HepG2 (cell line): Measurements from ENCODE around the gene DNAJC21. TPM values are rescaled to one million over a fixed set of nuclear protein-coding genes. Genes with fewer than 3 reads are reported as not detected.

Experiments
- ATAC-seq: fragments of 200-7000 bp; cut with Tn5 transposase; 3 replicates; pipeline ENCODE4 v1.9.1; 2020; ENCODE audit warnings: mild to moderate bottlenecking, moderate library complexity
- BruUV-seq: library from RNA; stranded (reverse); fragments of 400-500 nt; replicated peaks from 2 replicates; lab custom pipeline; 2021; lab: Mats Ljungman, UMichigan
- CTCF ChIA-PET: fragments of 300-600 bp; formaldehyde crosslinking; extraction: SDS; loops from one replicate; lab custom pipeline; 2021; ENCODE audit warnings: low total read pairs, inconsistent platforms, low intra/inter-chr PET ratio; lab: Yijun Ruan, JAX
- POLR2A ChIA-PET: fragments of 350-600 bp; sonication (Branson Sonifier 250); formaldehyde crosslinking; loops from one replicate; lab custom pipeline; 2020; ENCODE audit warnings: antibody characterized with exemption, inconsistent platforms; lab: Yijun Ruan, JAX
- DNase-seq: peaks from one replicate; pipeline ENCODE4 v3.0.0-alpha.2; 2015; ENCODE audit warnings: low spot score
- FAIRE-seq: peaks from 3 replicates; lab custom pipeline; 2011; peaks lifted over from hg19 to GRCh38; lab: Jason Lieb, UNC
- H2AFZ ChIP-seq: one replicate; pipeline ENCODE4 v1.6.1; 2011; ENCODE audit warnings: low read length, inconsistent platforms
- H3K27ac ChIP-seq: fragments of 300-600 bp; 3 replicates; pipeline ENCODE4 v1.8.0; 2011; ENCODE audit warnings: mixed run types, mild to moderate bottlenecking, mixed read lengths, low read length, inconsistent platforms; ENCODE audit not compliant: insufficient read depth; ENCODE audit errors: extremely low read length
- H3K27me3 ChIP-seq, 2 experiments: fragments of 200-600 bp in 1 of 2; 2 replicates in 1 of 2; 3 replicates in 1 of 2; pipeline versions ENCODE4 v1.6.0 to v1.8.0; 2011; ENCODE audit warnings: low read length in 2 of 2, mild to moderate bottlenecking in 2 of 2, moderate library complexity in 2 of 2, inconsistent platforms in 1 of 2; ENCODE audit not compliant: insufficient read depth in 2 of 2, control insufficient read depth in 1 of 2
- H3K36me3 ChIP-seq, 2 experiments: fragments of 200-600 bp in 1 of 2; replicated peaks in 1 of 2; 2 replicates in 1 of 2; 3 replicates in 1 of 2; pipeline versions ENCODE4 v1.5.1 to v1.8.0; 2011; ENCODE audit warnings: low read length in 2 of 2, inconsistent platforms in 1 of 2; ENCODE audit not compliant: insufficient read depth in 2 of 2, control insufficient read depth in 1 of 2
- H3K4me1 ChIP-seq: 2 replicates; pipeline ENCODE4 v1.5.1; 2012; ENCODE audit warnings: low read length, inconsistent platforms; ENCODE audit not compliant: insufficient read depth
- H3K4me2 ChIP-seq: 2 replicates; pipeline ENCODE4 v1.6.0; 2011; ENCODE audit warnings: low read depth, low read length, inconsistent platforms
- H3K4me3 ChIP-seq, 3 experiments: fragments of 200-600 bp in 1 of 3; sonication (generic), shearing (Covaris generic) in 1 of 3; replicated peaks in 1 of 3; 2 replicates each; pipeline ENCODE4 v1.5.1; 2011 to 2016; ENCODE audit warnings: low read length in 3 of 3, inconsistent platforms in 2 of 3, low read depth in 2 of 3, mild to moderate bottlenecking in 2 of 3, control low read depth in 1 of 3, mixed read lengths in 1 of 3; ENCODE audit not compliant: insufficient read depth in 1 of 3
- H3K79me2 ChIP-seq: one replicate; pipeline ENCODE4 v1.6.1; 2011; ENCODE audit warnings: low read length, inconsistent platforms; ENCODE audit not compliant: insufficient read depth
- H3K9ac ChIP-seq: 2 replicates; pipeline ENCODE4 v1.6.0; 2011; ENCODE audit warnings: mild to moderate bottlenecking, low read depth, low read length, inconsistent platforms; ENCODE audit not compliant: insufficient read depth
- H3K9me3 ChIP-seq: 2 replicates; pipeline ENCODE4 v1.5.1; 2012; ENCODE audit warnings: mild to moderate bottlenecking, low read length
- H4K20me1 ChIP-seq: 2 replicates; pipeline ENCODE4 v1.6.0; 2011; ENCODE audit warnings: inconsistent platforms, mild to moderate bottlenecking, low read length, moderate library complexity; ENCODE audit not compliant: insufficient read depth
- ARID5B ChIP-seq: IDR thresholded peaks from 2 replicates; pipeline ENCODE4 v1.4.0; 2020; ENCODE audit warnings: mild to moderate bottlenecking, missing genetic modification reagents
- CTCF ChIP-seq: sonication (generic); formaldehyde crosslinking; IDR thresholded peaks from 2 replicates; pipeline ENCODE4 v1.5.0; 2020; ENCODE audit warnings: mild to moderate bottlenecking, missing genetic modification reagents, moderate library complexity
- GATAD2A ChIP-seq: IDR thresholded peaks from 2 replicates; pipeline ENCODE4 v1.6.1; 2016
- KLF16 ChIP-seq, 2 experiments: sonication (generic) in 1 of 2; formaldehyde crosslinking in 1 of 2; IDR thresholded peaks; 2 replicates each; pipeline versions ENCODE4 v1.6.1 to v1.8.0; 2016 to 2023; ENCODE audit warnings: missing genetic modification reagents in 2 of 2, missing compliant biosample characterization in 1 of 2
- MLX ChIP-seq: IDR thresholded peaks from 2 replicates; pipeline ENCODE4 v1.6.1; 2016
- NFAT5 ChIP-seq: sonication (generic); formaldehyde crosslinking; IDR thresholded peaks from 2 replicates; pipeline ENCODE4 v1.4.0; 2020; ENCODE audit warnings: missing genetic modification reagents
- RAD21 ChIP-seq: fragments of 450-650 bp; formaldehyde crosslinking; IDR thresholded peaks from 2 replicates; pipeline ENCODE4 v1.5.0; 2020; ENCODE audit warnings: mild to moderate bottlenecking
- SMC3 ChIP-seq: IDR thresholded peaks from 2 replicates; pipeline ENCODE4 v1.6.1; 2011; ENCODE audit warnings: low read length, improper control_type of control experiment
- STAG1 ChIP-seq: sonication (generic); formaldehyde crosslinking; IDR thresholded peaks from 2 replicates; pipeline ENCODE4 v1.4.0; 2020; ENCODE audit warnings: missing genetic modification reagents
- ZKSCAN5 ChIP-seq: sonication (generic); formaldehyde crosslinking; IDR thresholded peaks from 2 replicates; pipeline ENCODE4 v1.5.1; 2020; ENCODE audit warnings: mild to moderate bottlenecking, missing genetic modification reagents
- ZNF317 ChIP-seq: sonication (generic); formaldehyde crosslinking; IDR thresholded peaks from 2 replicates; pipeline ENCODE4 v1.5.0; 2020; ENCODE audit warnings: mild to moderate bottlenecking, missing genetic modification reagents
- ZSCAN20 ChIP-seq: sonication (generic); formaldehyde crosslinking; IDR thresholded peaks from 2 replicates; pipeline ENCODE4 v1.4.0; 2020; ENCODE audit warnings: missing genetic modification reagents, mild to moderate bottlenecking, borderline replicate concordance
- WGBS: methylation state at CpG from one replicate; pipeline ENCODE4 v1.1.6; 2017; ENCODE audit warnings: low lambda C conversion rate; 5-methylcytosine and 5-hydroxymethylcytosine counted together
- in situ Hi-C: cut with HindIII; loops from 2 replicates; pipeline ENCODE4 v1.10.0; 2017; ENCODE audit warnings: low pct_unique_long_range_greater_than_20kb; ENCODE audit not compliant: extremely low pct_ligation_motif_present
- intact Hi-C: fragments of 100-400 bp; cut with micrococcal nuclease; formaldehyde crosslinking; loops from one replicate; pipeline ENCODE4 v1.10.0; 2022; ENCODE audit not compliant: unreplicated experiment
- polyA plus RNA-seq, 8 experiments: library from polyadenylated mRNA; depleted of rRNA in 3 of 8; stranded (reverse) in 7 of 8; unstranded in 1 of 8; fragments of >200 nt; fragmentation: Illumina TruSeq in 4 of 8; extraction: Trizol in 4 of 8; gene quantifications; 2 replicates each; pipeline versions ENCODE4 v1.2.1 to v1.2.3, GENCODE V29; 2011 to 2016; ENCODE audit warnings: low read depth in 4 of 8, missing spikeins in 1 of 8, mixed read lengths in 1 of 8; ENCODE audit not compliant: insufficient read depth in 1 of 8
- total RNA-seq, 5 experiments: library from RNA; depleted of rRNA; stranded (reverse); fragments of >200 nt; fragmentation: Illumina TruSeq; extraction: Trizol; gene quantifications; 2 replicates each; pipeline ENCODE4 v1.2.3, GENCODE V29; 2016; ENCODE audit warnings: low read depth in 1 of 5

Gene DNAJC21
- total and polyA plus RNA-seq, 2 of the 13 experiments (the other 11 are each of a cell fraction or from before 2014, with no cell fraction given) = 10.9 to 41.6 TPM

- 0% methylated on average over 3 of the region's 3 CpGs for whole genome bisulfite sequencing
- FAIRE-seq = peak; percentile 86
- POLR2A ChIA-PET = interaction anchor here (1.3 kb wide), 1 partner anchor 17 kb away, joined by 3 read pairs; the partner anchor contains the start of gene RAD1
- no peak for TF ChIP-seq MLX (CRISPR knock-in tag)
- TF ChIP-seq KLF16 (CRISPR knock-in tag; IDR thresholded peaks at IDR 0.05) = peak in 1 of 2 experiments; percentile 63; a peak in 1 of 4 replicates
- TF ChIP-seq RAD21 (CRISPR knock-in tag) = peak; percentile 88
- no peak for TF ChIP-seq NFAT5 (CRISPR knock-in tag)
- TF ChIP-seq CTCF (CRISPR knock-in tag) = peak; percentile 88
- peak; percentile 18; the same call in 1 of the 2 replicates for TF ChIP-seq ARID5B (CRISPR knock-in tag)
- TF ChIP-seq ZKSCAN5 = no peak
- TF ChIP-seq STAG1 (CRISPR knock-in tag) = peak; percentile 95
- TF ChIP-seq ZSCAN20 (CRISPR knock-in tag) = no peak
- peak; percentile 97 for TF ChIP-seq SMC3
- TF ChIP-seq GATAD2A = 0 out of 2 replicates have a peak, but pooled peaks have one; percentile 33
- TF ChIP-seq ZNF317 (CRISPR knock-in tag) = peak; percentile 50; the same call in 1 of the 2 replicates
Measured at GRCh38 chr5:34898258-34898895, 31.0 kb upstream of the DNAJC21 start.

More at GRCh38 chr5:34898258-34898895, 31.0 kb upstream of the DNAJC21 start:
- ATAC-seq (peak; percentile 95), DNase-seq (peak; percentile 56)
- no peaks in the 10 kb centered on the region for H3K79me2 ChIP-seq
- no peak overlapping the region for H2AFZ ChIP-seq
- H4K20me1 ChIP-seq = no peaks in the 10 kb centered on the region
- no TSS peak for BruUV-seq
- intact Hi-C loops = loop anchor here (1.0 to 2.0 kb wide), 5 partner anchors 59 to 424 kb away; partner anchors contain the start of genes RAI14 and TTC23L
- in situ Hi-C loops = loop anchor here (5.0 kb wide), 1 partner anchor 411 kb away; no protein-coding TSS in a partner anchor
- H3K27ac ChIP-seq = no peak overlapping the region
- no peak overlapping the region for H3K4me2 ChIP-seq
- no peaks in the 10 kb centered on the region for H3K27me3 ChIP-seq
- H3K9ac ChIP-seq = no peak overlapping the region
- H3K9me3 ChIP-seq = no peaks in the 10 kb centered on the region
- no peaks in the 10 kb centered on the region for H3K36me3 ChIP-seq
- CTCF ChIA-PET = interaction anchor here (0.6 to 3.6 kb wide), 6 partner anchors 20 to 424 kb away, joined by 3 to 20 read pairs (median 6); no protein-coding TSS in a partner anchor
- no peak overlapping the region for H3K4me3 ChIP-seq
- H3K4me1 ChIP-seq = peaks cover 6% of the 10 kb centered on the region
